ENCODE measurements around the gene AMZ1. TPM values are rescaled to one million over a fixed set of nuclear protein-coding genes. Genes with fewer than 3 reads are reported as not detected.
A peak's percentile ranks its signal among the peaks of the same experiment; 100 is the strongest.

Gene AMZ1
- total and polyA plus RNA-seq, 2 donors (not counting 1 experiment from before 2014, with no cell fraction given) = 0.26 to 0.33 TPM

- no peak for DNase-seq (ENCODE audit: low read depth in 2 of 2)
- no peak overlapping the region for H3K9ac ChIP-seq (ENCODE audit: insufficient read depth, low read length)
- no peak overlapping the region for H3K4me2 ChIP-seq (ENCODE audit: extremely low read depth, insufficient read depth, low read length)
- no peaks in the 10 kb centered on the region for H3K27me3 ChIP-seq (ENCODE audit: control insufficient read depth, insufficient read depth, low read length)
- no peak overlapping the region for H3K27ac ChIP-seq (ENCODE audit: insufficient read depth, low read length)
- H4K20me1 ChIP-seq (ENCODE audit: control insufficient read depth, extremely low read depth, insufficient read depth, low read length) = no peaks in the 10 kb centered on the region
- no peaks in the 10 kb centered on the region for H3K9me3 ChIP-seq (ENCODE audit: control insufficient read depth, insufficient read depth, low read depth, low read length)
- H3K36me3 ChIP-seq (ENCODE audit: control insufficient read depth, insufficient read depth, low read length) = no peaks in the 10 kb centered on the region
- no peaks in the 10 kb centered on the region for H3K79me2 ChIP-seq (ENCODE audit: control insufficient read depth, insufficient read depth, low read length)
- TF ChIP-seq CTCF (conservative IDR thresholded peaks at IDR 0.05 in 1 of 2, IDR thresholded peaks at IDR 0.05 in 1 of 2; ENCODE audit: low read depth in 1 of 2, low read length in 2 of 2) = no peak
- no peak for TF ChIP-seq EZH2 (IDR thresholded peaks at IDR 0.05; ENCODE audit: low read length, missing control alignments)
- no peaks in the 10 kb centered on the region for H3K4me1 ChIP-seq (ENCODE audit: control insufficient read depth, extremely low read depth, insufficient read depth, low read length)
- H3K4me3 ChIP-seq (replicated peaks in 1 of 4; ENCODE audit: control extremely low read depth in 1 of 4, insufficient read depth in 1 of 4, low read depth in 3 of 4, low read length in 4 of 4) = no peak overlapping the region
- H2AFZ ChIP-seq (ENCODE audit: low read length) = no peak overlapping the region
These were observed 7.7 kb upstream of the AMZ1 start for GRCh38 chr7:2680256-2680655.

GRCh38 chr7:2680792-2681490, 7.1 kb upstream of the AMZ1 start:
- Histone ChIP-seq H3K79me2 (ENCODE audit: control insufficient read depth, insufficient read depth, low read length) (no peaks in the 10 kb centered on the region), H3K4me1 (ENCODE audit: control insufficient read depth, extremely low read depth, insufficient read depth, low read length) (no peaks in the 10 kb centered on the region), H3K27ac (ENCODE audit: insufficient read depth, low read length) (no peak overlapping the region), H3K9me3 (ENCODE audit: control insufficient read depth, insufficient read depth, low read depth, low read length) (no peaks in the 10 kb centered on the region), H3K4me2 (ENCODE audit: extremely low read depth, insufficient read depth, low read length) (no peak overlapping the region), H4K20me1 (ENCODE audit: control insufficient read depth, extremely low read depth, insufficient read depth, low read length) (no peaks in the 10 kb centered on the region), H2AFZ (ENCODE audit: low read length) (no peak overlapping the region), H3K9ac (ENCODE audit: insufficient read depth, low read length) (no peak overlapping the region), H3K36me3 (ENCODE audit: control insufficient read depth, insufficient read depth, low read length) (no peaks in the 10 kb centered on the region), H3K27me3 (ENCODE audit: control insufficient read depth, insufficient read depth, low read length) (no peaks in the 10 kb centered on the region), H3K4me3 (replicated peaks in 1 of 4; ENCODE audit: control extremely low read depth in 1 of 4, insufficient read depth in 1 of 4, low read depth in 3 of 4, low read length in 4 of 4) (no peak overlapping the region)
- peak; percentile 45 to 62 for DNase-seq (ENCODE audit: low read depth in 2 of 2)
- TF ChIP-seq CTCF (conservative IDR thresholded peaks at IDR 0.05 in 1 of 2, IDR thresholded peaks at IDR 0.05 in 1 of 2; ENCODE audit: low read depth in 1 of 2, low read length in 2 of 2) (peak; percentile 67 to 68), EZH2 (IDR thresholded peaks at IDR 0.05; ENCODE audit: low read length, missing control alignments) (no peak)

GRCh38 chr7:2681929-2682799, 5.8 kb upstream of the AMZ1 start:
- Histone ChIP-seq H3K4me3 (replicated peaks in 1 of 4; ENCODE audit: control extremely low read depth in 1 of 4, insufficient read depth in 1 of 4, low read depth in 3 of 4, low read length in 4 of 4) (no peak overlapping the region), H3K36me3 (ENCODE audit: control insufficient read depth, insufficient read depth, low read length) (no peaks in the 10 kb centered on the region), H2AFZ (ENCODE audit: low read length) (no peak overlapping the region), H3K9ac (ENCODE audit: insufficient read depth, low read length) (no peak overlapping the region), H3K27ac (ENCODE audit: insufficient read depth, low read length) (no peak overlapping the region), H4K20me1 (ENCODE audit: control insufficient read depth, extremely low read depth, insufficient read depth, low read length) (no peaks in the 10 kb centered on the region), H3K4me2 (ENCODE audit: extremely low read depth, insufficient read depth, low read length) (no peak overlapping the region), H3K9me3 (ENCODE audit: control insufficient read depth, insufficient read depth, low read depth, low read length) (no peaks in the 10 kb centered on the region), H3K79me2 (ENCODE audit: control insufficient read depth, insufficient read depth, low read length) (no peaks in the 10 kb centered on the region), H3K27me3 (ENCODE audit: control insufficient read depth, insufficient read depth, low read length) (no peaks in the 10 kb centered on the region), H3K4me1 (ENCODE audit: control insufficient read depth, extremely low read depth, insufficient read depth, low read length) (no peaks in the 10 kb centered on the region)
- TF ChIP-seq CTCF (conservative IDR thresholded peaks at IDR 0.05 in 1 of 2, IDR thresholded peaks at IDR 0.05 in 1 of 2; ENCODE audit: low read depth in 1 of 2, low read length in 2 of 2) (no peak), EZH2 (IDR thresholded peaks at IDR 0.05; ENCODE audit: low read length, missing control alignments) (no peak)
- DNase-seq (ENCODE audit: low read depth in 2 of 2) = no peak
